ENCODE measurements around the gene USP43.

USP43 gene

DNA sequence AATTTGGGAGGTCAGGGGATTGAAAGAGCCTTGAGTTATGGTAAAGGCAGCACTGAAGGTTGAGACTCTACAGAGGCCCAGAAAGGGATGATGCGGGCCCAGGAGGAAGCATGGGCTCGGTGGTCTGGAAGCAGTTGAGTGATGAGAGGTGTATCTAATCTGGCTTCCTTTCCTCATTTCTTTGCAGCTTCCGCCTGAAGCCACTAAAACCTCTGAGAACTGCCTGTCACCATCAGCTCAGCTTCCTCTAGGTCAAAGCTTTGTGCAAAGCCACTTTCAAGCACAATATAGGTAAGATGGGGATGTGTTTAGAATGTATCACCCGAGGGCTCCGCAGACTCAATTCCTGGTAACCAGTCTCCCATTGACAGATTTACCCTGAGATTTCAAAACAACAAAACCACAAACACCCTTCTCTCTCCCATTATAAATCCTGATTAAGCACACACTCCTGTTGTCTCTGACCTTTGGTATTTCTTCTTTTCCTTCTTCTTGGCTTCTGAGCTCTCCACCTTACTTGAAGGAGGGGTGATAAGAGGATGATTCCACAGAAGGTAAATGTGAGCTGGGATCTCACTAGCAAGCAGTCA is 21.2 kb downstream of the USP43 start:
- DNase-seq, result no peak

DNA sequence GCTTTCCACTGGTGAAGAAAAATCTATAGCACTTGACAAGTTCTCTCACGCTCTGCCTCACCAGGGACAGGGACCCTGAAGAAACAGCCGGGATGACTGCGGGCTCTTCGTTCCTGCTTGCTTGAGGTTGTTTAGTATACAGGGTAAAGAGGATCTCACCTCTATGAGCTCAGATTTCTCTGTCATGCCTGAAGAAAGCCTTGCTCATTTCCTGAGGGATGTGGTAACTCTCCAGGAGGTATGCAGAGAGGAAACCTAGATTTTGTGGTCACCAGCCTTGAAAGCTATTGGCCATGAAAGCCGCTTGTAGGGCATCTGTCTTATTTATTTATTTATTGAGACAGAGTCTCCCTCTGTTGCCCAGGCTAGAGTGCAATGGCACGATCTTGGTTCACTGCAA is 23.2 kb downstream of the USP43 start:
- no peak for DNase-seq

DNA sequence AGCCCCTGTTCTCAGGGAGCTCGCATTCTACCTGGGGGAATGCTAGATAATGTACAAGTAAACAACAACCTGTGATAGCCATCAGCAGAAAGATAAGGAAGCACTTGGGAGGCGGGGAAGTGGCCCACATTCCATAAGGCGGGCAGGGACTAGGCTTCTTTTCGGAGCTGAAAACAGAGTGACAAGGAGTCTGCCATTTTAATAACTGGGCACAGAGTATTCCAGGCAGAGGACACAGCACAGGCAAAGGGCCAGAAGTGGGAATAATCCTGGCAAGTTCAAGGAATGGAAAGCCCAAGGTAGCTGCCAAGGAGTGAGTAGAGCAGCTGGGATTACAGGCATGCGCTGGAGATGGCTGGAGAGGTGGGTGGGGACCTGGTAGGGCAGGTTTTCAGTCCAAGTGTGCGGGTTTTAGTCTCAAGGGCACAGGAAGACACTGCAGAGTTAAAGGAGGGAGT is 24.3 kb downstream of the USP43 start:
- no peak for DNase-seq

DNA sequence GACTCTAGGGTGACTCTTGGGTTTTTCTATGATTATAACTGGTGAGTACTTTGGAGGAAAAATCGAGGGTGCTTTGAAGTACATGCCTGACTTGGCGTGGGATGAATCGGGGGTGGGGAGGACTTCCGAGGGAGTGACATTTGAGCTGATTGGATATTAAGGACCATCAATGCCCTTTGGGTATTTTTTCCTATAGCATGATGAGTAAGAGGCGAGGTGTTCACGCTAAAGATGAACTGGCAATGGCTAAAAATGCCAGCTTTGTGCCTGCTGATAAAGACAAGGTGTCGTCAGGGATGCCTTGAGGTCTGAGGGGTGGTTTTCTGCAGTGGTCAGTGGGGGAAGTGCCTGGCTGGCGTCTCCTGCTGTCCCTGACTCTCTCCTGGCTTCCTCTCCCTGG is 25.3 kb downstream of the USP43 start:
- no peak for DNase-seq

DNA sequence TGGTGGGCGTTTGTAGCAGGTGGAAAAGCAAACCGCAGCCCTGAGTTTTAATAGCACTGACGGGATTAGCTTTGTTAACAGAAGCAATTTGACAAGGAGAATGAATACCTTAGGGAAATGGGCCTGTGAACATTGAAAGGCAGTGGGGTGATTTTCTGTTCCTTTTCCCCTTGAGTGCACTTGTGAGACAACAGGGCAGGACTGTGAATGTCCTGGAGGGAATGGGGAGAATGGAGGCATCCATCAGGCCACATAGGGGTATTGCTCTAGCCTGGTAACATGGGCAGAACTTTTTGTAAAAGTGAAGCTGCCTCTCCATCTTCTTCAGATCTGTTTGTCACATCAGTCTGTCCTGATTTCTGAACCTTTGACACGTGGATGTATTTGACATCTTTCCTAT is 26.2 kb downstream of the USP43 start:
- DNase-seq, result no peak

DNA sequence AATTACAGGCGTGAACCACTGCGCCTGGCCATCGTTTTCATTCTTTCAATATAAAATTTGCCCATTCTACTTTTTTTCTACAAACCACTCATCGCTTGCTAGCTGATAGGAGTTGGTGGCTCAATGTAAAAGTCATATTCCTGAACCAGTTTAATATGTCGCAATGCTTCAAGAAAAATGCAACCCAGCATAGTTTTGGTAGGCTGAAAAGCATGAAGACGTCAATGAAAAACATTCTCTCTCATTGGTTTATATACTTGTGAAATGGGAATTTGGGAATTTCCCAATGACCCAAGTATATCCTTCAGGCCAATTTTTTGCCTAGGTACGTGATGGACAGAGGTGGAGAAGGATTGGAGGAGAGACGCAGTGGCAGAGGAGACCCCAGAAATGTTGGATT is 26.9 kb downstream of the USP43 start:
- DNase-seq, result no peak

DNA sequence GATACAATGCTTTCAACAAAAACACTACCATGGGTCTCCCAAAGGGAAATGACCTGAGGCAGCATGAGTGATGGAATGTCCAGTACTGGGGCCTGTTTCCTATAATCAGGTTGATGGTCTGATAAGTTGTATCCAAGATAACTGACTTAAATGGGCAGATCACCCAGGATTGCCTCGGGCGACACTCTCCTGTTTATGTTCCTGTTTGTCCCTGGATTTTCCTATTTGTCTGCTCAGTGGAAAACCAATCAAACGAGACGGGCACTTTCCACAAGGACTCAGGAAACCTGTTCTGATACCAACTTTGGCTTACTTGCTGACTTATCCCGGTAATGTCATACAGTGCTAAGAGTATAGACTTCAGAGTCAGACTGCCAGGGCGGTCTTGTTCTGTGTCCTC is 27.4 kb downstream of the USP43 start:
- DNase-seq, result no peak

DNA sequence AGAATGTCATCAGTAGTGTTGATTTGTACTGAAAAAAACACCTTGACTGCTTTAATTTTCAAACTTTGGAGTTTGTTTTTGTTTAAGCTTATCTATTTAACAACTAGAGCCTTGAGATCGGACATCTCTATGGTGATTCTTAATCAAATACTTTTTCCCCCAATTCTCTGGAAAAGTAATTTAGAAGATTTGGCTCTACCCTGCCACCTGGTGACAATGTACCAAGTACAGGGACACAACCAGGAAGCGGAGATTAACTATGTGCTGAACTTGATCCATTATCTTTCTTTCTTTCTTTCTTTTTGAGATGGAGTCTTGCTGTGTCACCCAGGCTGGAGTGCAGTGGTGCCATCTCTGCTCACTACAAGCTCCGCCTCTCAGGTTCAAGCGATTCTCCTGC is 30.8 kb downstream of the USP43 start:
- peak in 1 of 2 experiments; percentile 17 for DNase-seq

DNA sequence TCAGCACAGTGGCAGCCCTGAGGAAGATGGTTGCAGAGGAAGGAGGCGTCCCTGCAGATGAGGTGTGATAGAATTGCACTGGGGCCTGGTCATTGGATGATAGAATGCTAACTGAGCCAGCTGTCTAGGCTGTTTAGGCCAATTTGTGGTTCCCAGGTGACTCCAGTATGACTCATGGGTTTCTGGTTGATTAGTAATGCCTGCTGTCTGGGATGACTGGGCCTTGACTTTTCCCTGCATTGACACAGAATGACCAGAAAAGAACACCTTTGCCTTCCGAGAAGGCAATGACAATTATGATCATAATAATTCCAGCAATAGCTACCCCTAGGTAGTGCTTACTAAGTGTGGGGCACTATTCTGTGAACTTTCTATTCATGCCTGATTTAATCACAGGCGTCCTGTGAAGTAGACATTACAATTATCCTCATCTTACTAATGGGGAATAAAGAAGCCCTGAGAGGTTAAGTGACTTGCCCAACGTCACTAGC is 31.5 kb downstream of the USP43 start:
- no peak for DNase-seq

DNA sequence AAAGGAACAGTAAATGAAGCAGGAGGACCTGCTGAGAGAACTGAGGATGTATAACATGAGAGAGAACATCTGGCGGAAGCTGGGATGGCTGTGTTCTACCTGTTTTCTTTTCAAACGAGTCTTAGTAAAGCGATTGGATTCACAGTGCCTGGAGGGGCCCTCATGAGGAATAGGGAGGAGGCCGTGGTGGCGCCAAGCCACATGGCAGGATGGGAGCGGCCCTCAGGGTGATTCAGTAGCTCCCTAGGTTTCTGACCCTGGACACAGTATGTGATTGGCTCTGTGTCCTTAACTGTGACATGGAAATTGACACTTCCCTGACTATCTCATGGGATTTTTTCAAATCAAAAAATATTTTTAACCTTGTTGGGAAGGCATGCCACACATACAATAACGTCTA is 32.1 kb downstream of the USP43 start:
- DNase-seq, result no peak

DNA sequence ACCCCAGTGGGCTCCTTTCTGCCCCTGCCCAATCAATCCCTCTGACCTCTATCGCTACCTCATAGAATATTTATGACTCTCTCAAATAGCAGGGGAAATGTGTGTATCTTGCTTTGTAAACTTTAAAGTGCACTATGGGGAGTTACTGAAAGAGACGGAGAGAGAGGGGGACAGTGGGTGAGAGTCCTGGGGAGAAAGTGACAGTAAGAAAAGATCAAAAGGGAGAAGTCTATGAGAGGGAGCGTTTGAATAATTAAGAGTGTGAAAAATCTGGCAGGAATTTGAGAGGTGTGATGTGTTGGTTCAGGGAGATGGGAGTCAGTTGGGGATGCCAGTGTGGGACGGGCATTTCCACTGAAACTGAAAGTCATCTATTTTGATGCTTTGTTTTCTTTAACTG is 32.6 kb downstream of the USP43 start:
- no peak for DNase-seq

DNA sequence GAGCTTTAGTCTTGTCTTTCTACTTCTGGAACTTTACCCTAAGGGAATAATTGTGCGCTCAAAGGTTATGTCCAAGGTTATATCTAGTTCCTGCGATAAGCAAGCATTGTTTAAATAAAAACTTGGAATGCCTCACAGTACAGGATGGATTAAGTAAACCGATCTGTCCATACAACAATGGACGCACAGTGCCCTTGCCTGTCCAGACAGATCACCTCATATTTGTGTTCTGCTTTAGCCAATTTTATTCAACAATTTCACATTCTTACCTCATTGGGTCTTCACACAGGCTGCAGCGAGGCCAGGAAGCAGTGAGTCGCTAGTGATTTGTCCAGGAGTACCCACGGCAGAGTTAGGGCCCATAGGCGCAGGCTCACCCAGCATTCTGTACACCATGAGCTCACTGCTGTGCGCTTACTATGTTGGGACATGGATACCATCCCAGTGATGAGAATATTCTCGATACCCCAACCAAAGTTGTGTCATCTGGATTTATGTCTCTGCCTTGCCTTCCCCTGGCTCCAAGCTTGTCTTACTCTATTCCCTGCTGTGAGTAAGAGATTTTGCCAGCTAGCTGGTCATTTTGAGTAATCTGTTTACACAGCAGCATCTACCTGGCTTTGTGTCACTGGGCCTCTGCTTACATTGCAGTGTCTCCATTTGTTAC is 39.8 kb downstream of the USP43 start:
- DNase-seq, result no peak

DNA sequence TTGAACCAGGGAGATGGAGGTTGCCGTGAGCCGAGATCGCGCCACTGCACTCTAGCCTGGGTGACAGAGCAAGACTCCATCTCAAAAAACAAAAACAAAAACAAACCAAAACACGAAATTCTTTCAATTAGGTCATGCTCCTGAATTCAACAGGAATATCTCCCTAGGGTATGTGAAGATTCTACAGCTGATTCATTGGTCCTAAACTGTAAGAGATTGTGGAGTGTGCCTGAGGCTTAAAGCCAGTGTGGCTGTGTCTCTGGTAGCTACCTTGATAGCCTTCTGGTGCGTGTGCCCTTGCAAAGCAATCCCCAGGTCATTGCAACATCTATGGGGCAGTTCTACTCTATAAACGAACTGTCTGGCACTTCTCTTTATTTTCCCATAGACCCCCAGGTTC is 48.4 kb downstream of the USP43 start:
- DNase-seq, result no peak

DNA sequence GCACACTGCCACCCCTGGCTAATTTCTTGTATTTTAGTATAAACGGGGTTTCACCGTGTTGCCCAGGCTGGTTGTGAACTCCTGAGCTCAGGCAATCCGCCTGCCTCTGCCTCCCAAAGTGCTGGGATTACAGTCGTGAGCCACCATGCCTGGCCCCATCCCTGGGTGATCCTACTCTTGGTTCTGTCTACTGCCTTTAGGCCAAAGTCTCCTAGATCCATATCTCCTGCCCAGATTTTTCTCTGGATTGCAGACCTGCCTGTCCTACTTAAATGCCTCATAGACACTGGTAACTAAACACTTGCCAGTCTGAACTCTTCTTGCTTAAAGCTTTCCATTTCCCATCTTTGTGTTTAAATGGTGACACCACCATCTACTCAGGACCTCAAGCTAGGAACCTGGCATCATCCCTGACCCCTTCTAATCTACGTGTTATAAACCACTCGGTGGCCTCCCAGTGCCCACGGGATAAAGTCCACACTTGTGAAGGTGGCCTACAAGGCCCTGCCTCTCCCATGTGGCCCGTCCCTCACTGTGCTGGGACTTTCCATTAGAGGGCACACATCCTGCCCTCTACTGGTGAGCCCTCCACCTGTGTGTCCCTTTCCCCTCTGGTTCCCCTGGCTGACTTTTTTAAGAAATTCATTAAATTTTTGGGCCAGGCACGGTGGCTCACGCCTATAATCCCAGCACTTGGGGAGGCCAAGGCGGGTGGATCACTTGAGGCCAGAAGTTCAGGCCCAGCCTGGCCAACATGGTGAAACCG is 51.1 kb downstream of the USP43 start:
- DNase-seq, result no peak

DNA sequence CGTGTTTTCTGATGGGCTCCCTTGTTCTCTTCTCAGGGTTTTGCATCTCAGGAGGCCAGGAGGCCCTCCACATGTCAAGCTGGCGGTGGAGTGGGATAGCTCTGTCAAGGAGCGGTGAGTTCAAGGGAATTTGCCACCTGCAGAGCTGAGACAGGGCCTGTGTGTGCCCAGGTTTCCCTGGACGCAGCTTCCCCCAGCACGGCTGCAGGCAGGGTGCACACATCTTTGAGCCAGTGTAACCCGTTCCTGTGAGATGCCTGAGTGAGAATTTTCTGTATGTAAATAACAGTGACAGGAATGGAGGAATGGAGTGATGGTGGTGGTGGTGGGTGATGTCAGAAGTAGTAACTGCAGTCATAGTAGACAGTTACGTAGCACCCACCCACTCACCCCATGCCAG is 54.8 kb downstream of the USP43 start:
- DNase-seq, result no peak

DNA sequence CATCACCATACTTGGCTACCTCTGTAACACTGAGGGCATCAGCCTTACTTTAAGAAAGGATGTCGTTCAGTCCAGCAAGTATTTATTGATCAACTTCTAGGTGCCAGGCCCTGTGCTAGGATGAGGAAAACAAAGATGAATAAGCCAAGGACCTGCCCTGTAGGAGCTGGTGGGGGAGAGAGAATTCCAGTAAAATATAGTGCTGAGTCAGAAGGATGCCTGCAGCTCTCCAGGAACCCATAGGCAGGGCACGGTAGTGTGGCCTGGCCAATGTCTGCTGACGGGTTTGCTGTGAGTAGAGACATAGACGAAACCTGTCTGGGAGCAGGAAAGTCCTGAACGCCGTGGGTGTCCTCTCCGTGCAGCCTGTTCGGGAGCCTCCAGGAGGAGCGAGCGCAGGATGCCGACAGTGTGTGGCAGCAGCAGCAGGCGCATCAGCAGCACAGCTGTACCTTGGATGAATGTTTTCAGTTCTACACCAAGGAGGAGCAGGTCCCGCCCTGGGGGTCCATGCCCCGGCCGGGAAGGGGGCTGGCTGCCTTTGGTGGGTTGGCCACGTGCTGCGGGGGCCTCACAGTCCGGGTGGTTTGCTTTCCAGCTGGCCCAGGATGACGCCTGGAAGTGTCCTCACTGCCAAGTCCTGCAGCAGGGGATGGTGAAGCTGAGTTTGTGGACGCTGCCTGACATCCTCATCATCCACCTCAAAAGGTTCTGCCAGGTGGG is 55.6 kb downstream of the USP43 start:
- no peak for DNase-seq

DNA sequence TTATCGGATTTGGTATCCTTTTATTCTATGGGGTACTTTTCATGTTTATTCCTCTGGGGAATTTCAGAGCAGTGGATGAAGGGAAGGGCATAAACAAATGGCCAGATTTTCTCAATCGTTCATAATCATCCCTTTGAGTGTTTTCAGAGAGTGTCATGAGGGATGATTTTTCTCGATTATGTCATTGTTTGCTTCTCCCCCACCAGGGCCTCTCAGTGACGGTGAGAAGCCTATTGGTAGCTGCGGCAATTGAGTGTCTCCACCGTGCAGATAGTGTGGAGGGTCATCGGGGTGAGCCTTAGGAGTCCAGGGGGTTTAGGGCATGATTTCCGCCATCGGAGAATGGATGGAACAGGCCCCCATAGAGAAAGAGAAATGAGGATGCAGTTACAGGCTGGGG is 57.2 kb downstream of the USP43 start:
- no peak for DNase-seq

DNA sequence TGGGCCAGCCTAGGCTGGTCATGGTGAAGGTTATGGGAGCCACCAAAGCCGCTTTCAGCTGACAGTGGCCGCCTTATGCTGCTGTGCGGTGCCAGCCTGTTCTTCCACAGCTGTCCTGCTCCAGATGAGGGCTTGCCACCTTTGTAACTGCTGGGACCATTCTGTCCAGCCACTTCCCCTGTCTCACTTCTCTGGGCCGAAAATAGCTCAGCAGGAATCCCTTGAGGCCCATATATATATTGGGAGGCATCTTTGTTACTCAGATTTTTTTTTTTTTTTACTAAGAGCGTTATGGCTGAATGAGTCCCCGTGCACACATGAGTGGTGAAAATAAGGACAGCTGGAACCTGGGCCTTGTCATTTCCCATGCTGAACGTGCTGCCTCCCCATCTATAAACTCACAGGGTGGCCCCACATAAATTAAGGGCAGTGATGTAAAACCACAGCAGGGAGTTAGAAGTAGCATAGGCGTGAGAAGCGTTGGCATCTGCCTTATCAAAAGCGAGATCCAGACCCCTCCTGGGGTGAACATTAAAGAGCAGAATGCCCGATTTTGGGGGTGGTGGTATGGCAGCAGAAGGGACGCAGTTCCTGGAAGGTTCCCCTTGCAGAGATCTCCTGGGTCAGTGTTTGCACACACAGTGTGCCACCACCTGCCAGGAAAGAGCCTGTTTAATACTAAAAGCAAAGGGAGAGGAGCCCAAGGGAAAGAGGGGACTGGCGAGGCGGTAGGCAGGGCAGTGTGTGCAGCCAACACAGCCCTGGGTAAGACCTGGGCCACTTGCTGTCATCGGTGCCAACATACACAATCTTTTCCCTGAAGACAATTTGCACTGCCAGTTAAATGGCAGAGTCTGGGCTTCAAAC is 57.8 kb downstream of the USP43 start:
- DNase-seq, result no peak

DNA sequence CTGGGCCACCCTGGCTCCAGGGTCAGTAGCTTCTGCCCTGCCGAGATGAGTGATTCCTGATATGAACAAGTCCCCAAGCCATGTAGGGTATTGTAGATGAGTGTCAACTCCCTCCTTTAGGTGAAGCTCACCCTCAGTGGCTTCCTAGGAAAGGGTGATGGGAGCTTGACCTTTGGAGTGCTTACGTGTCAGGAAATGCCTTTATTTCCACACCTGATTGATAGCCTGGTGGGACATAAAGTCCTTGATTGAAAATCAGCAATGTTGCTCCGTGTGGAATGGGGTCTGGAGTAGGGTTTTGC is 58.4 kb downstream of the USP43 start:
- no peak for DNase-seq

DNA sequence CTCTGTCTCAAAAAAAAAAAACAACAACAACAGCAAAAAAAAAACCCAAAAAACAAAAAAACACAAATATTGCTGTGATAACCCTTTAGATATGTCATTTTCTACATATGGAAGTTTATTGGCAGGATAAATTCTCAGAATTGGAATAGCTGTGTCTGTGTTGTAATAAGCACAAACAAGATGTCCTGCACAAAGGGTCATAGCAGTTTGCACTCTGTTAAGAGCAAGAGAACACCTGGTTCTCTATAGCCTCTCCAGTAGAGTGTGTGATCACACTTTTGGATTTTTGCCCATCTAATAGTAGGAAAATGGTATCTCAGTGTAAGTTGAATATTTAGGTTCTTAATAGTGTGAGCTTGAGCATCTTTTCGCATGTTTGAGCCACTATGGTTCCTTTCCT is 60.4 kb downstream of the USP43 start:
- DNase-seq, result no peak

DNA sequence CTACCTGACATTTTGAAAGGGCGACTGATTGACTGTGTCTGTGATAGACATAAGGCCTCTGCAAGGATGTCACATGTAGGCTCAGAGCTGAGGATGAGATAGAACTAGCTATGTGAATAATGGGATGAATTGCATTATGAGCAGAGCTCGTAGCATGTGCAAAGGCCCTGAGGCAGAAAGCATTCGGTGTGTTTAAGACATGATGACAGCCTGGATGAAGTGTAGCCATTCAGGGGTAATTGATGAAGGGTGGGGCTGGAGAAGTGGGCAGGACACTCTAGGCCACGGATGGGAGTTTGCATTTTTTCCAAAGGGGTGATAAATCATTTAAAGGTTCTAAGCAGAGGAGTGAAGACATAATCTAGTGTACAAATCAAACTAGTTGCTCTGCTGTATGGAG is 62.6 kb downstream of the USP43 start:
- DNase-seq, result no peak

DNA sequence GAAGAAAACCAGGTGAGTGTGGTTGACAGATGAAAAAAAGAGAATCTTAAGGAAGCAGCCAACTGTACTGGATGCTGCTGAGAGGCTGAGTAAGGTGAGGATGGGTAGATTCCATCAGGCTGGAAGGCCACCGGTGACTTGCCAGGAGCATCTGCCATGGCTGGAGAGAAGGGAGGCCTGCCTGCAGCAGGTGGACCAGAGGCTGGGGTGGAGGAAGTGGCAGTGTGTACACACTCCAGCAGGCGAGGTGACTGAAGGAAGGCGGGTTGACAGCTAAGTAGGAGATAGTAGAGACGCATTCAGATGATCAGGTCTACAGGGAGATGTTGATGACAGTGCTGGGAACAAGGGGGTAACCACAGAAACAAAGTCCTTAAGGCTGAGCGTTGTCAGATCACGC is 69.5 kb downstream of the USP43 start:
- DNase-seq, result no peak

DNA sequence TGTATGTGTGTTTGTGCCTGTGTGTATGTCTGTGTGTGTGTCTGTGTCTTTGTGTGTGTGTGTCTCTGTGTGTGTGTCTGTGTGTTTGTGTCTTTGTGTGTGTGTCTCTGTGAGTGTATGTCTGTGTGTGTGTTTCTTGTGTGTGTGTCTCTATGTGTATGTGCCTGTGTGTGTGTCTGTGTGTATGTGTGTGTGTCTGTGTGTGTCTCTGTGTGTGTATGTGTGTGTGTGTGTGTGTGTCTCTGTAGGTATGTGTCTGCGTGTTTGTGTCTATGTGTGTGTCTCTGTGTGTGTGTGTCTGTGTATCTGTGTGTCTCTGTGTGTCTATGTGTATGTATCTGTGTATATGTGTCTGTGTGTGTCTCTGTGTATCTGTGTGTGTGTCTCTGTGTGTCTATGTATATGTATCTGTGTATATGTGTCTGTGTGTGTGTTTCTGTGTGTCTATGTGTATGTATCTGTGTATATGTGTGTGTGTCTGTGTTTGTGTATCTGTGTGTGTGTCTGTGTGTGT is 70.2 kb downstream of the USP43 start:
- no peak for DNase-seq

Measured in NCI-H524 (cell line).